Tongue (tissue), 2 donors: ENCODE results near the gene EXD1. TPM values are rescaled to one million over a fixed set of nuclear protein-coding genes. Genes with fewer than 3 reads are reported as not detected.
"Not testable (repeated sequence)": the region's sequence is repeated elsewhere in the genome, so short reads cannot be mapped to it uniquely, and the experiment has no call there.

ENCODE experiments used
- DNase-seq: peaks from one replicate; pipeline ENCODE4 v3.0.0-alpha.2; 2015
- total RNA-seq: library from RNA; depleted of rRNA; stranded (reverse); fragments of >200 nt; gene quantifications from one replicate; pipeline ENCODE4 v1.2.3, GENCODE V29; 2014

The EXD1 gene
- total RNA-seq, 1 donor from 2014 or later: not detected

DNA sequence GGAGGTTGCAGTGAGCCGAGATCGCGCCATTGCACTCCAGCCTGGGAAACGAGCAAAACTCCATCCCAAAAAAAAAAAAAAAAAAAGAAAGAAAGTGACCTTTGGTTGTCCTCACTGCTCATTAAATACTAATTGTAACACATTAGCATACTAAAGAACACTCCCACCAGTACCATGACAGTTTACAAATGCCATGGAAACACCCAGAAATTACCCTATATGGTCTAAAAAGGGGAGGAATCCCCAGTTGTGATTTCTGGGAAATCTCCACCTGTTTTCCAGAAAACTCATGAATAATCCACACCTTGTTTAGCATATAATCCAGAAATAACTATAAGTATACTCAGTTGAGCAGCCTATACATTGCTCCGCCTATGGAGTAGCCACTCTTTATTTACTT, 90.9 kb downstream of the EXD1 start:
- no peak for DNase-seq

GRCh38 chr15:41139112-41139511, 91.4 kb downstream of the EXD1 start:
- DNase-seq: not testable (repeated sequence)

GRCh38 chr15:41135580-41135979, 95.0 kb downstream of the EXD1 start:
- DNase-seq: not testable (repeated sequence)

DNA sequence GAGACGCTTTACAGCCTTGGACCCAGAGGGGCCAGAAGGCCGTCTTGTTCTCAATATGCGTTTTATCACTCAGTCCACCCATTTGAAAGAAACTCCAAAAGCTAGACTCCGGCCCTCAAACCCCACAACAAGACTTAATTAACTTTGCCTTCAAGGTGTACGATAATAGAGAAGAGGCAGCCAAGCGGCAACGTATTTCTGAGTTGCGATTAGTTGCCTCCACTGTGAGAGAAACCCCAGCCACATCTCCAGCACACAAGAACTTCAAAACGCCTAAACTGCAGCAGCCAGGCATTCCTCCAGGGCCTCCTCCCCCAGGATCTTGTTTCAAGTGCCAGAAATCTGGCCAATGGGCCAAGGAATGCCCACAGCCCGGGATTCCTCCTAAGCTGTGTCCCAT, 97.1 kb downstream of the EXD1 start:
- DNase-seq: peak; percentile 12

Other genes starting within 250 kb of the EXD1 start
- gene INO80, start 114.5 kb downstream of the EXD1 start, total RNA-seq: 33.4 TPM
- 74.6 TPM for gene CHP1, start 511 bp upstream of the EXD1 start, total RNA-seq
- gene OIP5, start 101.8 kb upstream of the EXD1 start, total RNA-seq: 2.9 TPM
- gene NUSAP1, start 102.1 kb upstream of the EXD1 start, total RNA-seq: 46.2 TPM
- 34.7 TPM for gene NDUFAF1, start 171.7 kb upstream of the EXD1 start, total RNA-seq
- 46.4 TPM for gene RTF1, start 186.3 kb upstream of the EXD1 start, total RNA-seq